GM18861 (cell line): ENCODE results near the gene ECHDC1.
A peak's percentile ranks its signal among the peaks of the same experiment; 100 is the strongest.

Experiments
- ATAC-seq: cut with Tn5 transposase; IDR thresholded peaks from one replicate; pipeline ENCODE4 v1.9.1; 2021; ENCODE audit not compliant: unreplicated experiment

Gene ECHDC1

GRCh38 chr6:127290391-127291265, 52.8 kb downstream of the ECHDC1 start:
- ATAC-seq: peak; percentile 21

GRCh38 chr6:127289934-127290333, 53.5 kb downstream of the ECHDC1 start:
- no peak for ATAC-seq

GRCh38 chr6:127288705-127289104, 54.7 kb downstream of the ECHDC1 start:
- ATAC-seq: peak; percentile 20

GRCh38 chr6:127282184-127282583, 61.2 kb downstream of the ECHDC1 start:
- no peak for ATAC-seq

DNA sequence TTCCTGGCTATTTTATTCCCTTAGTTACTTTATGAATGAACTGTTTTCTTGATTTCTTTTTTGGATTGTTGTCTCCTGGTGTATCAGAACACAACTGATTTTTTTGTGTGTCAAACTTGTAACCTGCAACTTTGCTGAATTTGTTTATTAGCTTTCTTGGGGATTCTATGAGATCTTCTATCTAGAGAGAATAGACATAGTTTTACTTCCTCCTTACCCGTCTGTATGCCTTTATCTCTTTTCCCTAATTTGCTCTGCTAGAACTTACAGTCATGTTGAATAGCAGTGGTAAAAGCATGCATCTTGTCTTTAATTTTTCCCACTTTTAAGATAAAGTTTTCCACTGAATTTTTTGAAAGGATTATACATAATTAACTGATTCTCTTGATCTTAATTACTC, 63.6 kb downstream of the ECHDC1 start:
- ATAC-seq: no peak

GRCh38 chr6:127277878-127278843, 65.2 kb downstream of the ECHDC1 start:
- no peak for ATAC-seq

GRCh38 chr6:127276331-127276730, 67.1 kb downstream of the ECHDC1 start:
- ATAC-seq: no peak

GRCh38 chr6:127273499-127273898, 69.9 kb downstream of the ECHDC1 start:
- no peak for ATAC-seq

- ATAC-seq: no peak
Observed at GRCh38 chr6:127272576-127272975, 70.8 kb downstream of the ECHDC1 start.

DNA sequence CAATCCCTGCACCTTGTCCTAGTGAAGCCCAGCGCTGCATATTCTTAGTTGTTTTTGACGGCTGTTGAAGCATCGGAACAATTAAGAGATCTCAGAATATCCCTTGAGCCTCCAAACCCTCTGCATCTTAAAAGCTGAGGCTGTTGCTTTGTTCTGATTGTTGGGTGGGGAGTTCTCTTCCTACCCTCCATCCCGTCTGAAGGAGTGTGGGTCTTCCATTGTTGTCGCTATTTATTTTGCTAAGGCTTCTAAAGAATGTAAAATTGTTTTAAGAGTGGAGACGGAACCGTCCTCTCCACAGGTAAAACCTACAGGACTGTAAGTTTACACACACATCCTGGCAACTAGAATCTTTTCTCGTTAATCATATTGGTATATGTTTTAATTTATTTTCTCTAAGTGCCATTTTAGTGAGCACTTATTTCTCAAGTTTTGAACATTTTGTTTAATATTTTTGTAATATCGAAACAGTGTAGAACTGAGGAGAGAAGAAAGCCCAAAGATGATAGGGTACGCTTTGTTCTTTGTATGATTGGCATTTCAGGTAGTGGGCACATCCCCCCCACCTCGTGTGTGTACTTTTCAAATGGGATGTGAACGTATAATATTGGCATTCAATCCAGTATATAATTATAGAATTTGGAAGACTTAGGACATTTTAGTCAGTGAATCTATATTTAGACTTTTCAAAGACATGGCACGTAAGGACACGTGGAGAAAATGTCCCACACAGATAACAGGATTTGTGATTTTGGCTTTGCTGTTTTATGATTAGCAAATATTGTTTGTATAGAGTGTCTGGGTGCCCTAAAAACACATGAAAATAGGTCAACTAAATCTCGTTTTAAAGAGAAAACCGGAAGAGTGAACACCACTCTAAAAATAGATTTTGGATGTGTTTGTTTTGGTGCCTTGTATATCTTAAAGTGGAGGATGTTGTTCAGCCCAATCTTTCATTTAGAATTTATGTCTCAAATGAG, 75.5 kb downstream of the ECHDC1 start:
- ATAC-seq: peak; percentile 0

DNA sequence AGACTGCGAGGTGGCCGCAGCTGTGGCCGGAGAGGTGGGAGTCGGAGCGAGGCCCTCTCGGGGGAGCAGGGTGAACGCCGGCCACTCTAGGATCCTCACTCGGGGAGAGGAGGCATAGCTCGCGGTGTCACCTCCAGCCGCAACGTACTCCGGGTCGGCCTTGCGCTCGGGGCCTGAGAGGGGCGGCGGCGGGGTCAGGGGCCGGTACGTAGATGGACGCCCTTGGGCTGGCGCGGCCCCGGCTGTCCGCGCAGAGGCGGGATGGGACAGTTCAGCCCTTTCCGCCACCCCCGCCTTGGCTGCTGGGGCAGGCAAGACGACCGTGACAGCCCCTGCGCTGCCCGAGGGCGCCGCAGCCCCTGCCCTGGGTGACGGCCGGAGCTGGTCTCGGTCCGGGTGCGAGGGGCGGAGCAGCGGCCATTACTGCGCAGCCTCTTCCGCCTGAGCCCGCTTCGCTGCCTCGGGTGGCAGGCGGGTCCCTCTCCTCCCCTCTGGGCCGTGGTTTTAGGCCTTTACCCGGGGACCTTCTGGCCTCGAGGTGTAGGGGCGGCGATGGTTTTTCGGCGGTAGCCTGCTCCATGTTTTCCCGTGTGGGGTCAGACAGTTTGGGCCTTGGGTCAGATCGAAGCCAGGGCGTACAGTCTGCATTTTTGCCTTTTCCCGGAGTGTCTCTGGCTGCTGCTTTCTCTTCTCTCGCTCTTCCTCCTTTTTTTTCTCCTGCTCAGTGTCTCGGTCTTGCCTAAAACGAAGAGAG, 76.3 kb downstream of the ECHDC1 start:
- ATAC-seq: peak; percentile 62

DNA sequence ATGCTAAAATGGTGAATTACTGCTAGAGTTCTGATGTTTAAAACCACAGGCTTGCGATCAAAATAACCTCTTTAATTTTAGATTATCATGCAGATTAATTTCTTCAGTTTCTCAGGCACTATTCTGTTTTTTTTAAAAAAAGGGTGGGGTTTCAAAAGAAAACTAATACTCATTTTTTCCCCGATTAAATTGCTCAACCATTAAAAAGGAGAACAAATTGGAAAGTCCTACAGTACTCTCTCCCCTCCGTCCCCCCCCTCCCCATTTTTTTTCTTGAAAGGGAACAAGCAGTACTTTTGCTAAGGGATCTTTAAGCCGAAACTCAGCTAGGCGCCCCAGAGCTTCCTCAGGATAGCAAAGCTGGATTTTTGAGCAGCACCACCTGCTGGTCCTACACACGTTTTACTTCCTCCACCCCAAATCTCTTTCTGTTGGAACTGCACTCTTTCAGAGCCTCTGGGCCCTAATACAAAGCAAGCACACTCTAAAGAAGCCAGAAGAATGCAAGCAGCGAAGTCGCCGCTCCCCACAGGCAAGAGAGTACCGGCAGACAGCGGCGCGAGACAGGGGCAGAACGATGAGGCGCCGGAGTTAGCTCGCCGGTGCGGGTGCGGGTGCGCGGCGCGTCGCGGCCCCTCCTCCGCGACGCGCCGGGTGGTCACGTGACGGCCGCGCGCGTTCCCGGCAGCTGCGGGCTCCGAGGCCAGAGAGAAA, 77.1 kb downstream of the ECHDC1 start, which contains the start of gene RNF146:
Gene RNF146, plus strand, starts transcription at position 687 of the 714 bp plus-strand sequence. CDS start 13,475 bp downstream, outside the sequence.
- ATAC-seq: peak; percentile 68

DNA sequence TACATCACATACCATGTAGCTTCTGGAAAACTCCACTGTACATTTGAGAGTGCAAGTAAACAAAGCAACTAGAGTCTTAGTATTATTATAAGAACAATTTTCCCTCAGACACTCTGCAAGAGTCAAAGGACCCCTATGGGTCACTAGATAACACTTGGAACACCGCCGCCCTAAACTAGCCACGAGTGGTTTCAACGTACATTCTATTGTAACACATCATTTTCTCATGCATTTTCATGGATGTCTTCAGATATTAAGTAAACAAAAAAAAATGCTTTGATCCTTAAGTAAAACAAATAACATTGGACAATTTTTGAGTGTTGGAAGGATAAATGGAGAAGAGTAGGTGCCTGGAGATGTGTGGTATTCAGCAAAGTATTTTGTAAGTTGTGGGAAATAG, 79.9 kb downstream of the ECHDC1 start:
- ATAC-seq: no peak

DNA sequence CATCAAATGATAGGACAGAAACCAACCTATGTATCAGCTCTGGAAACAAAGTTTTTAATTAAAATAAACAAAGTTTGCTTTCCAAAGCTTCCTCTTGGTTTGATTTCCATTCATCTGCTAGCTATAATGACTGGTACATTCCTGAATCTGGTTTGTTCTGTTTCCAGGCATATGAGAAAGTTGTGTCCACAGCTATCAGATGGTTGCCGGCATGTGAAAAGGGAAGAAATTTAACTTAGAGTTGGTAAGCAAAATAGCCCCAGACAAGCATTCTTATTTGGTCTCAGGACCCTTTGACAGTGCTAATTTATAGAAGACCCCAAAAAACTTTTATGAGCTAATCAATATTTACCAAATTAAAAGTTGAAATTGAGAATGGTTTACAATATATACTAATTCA, 80.5 kb downstream of the ECHDC1 start:
- no peak for ATAC-seq

- ATAC-seq: no peak
Observed at GRCh38 chr6:127255286-127255685, 88.1 kb downstream of the ECHDC1 start.

GRCh38 chr6:127249621-127250020, 93.8 kb downstream of the ECHDC1 start:
- ATAC-seq: no peak

- ATAC-seq: no peak
Observed at GRCh38 chr6:127247114-127248096, 96.0 kb downstream of the ECHDC1 start.

GRCh38 chr6:127243501-127243900, 99.9 kb downstream of the ECHDC1 start:
- no peak for ATAC-seq
